K562 (cell line): ENCODE measurements around the gene NONO. TPM values are rescaled to one million over a fixed set of nuclear protein-coding genes. Genes with fewer than 3 reads are reported as not detected.

Experiments
- ATAC-seq: fragments of 200-7000 bp; cut with Tn5 transposase; 3 replicates; pipeline ENCODE4 v1.9.1; 2020; ENCODE audit warnings: moderate library complexity
- BruUV-seq: library from RNA; stranded (reverse); fragments of 400-500 nt; replicated peaks from 2 replicates; lab custom pipeline; 2021; lab: Mats Ljungman, UMichigan
- CTCF ChIA-PET: fragments of 300-600 bp; formaldehyde crosslinking; extraction: SDS; loops from one replicate; lab custom pipeline; 2021; ENCODE audit warnings: low intra/inter-chr PET ratio; lab: Yijun Ruan, JAX
- POLR2A ChIA-PET: fragments of 300-600, 350-650 bp; sonication (Branson Sonifier 250); formaldehyde crosslinking; extraction: SDS; loops from one replicate; lab custom pipeline; 2021; ENCODE audit warnings: antibody characterized with exemption, inconsistent platforms; lab: Yijun Ruan, JAX
- DNase-seq, 4 experiments: peaks; one replicate each; pipeline versions ENCODE4 v3.0.0 to v3.0.0-alpha.2; 2011 to 2018; ENCODE audit warnings: low spot score in 3 of 4, mixed read lengths in 3 of 4; ENCODE audit errors: extremely low read depth in 1 of 4
- FAIRE-seq: peaks from 2 replicates; lab custom pipeline; 2011; peaks lifted over from hg19 to GRCh38; lab: Jason Lieb, UNC
- H2AFZ ChIP-seq: 2 replicates; pipeline ENCODE4 v1.6.0; 2011; ENCODE audit warnings: low read depth, low read length, control low read depth, inconsistent platforms
- H3K27ac ChIP-seq: fragments of 200-600 bp; 3 replicates; pipeline ENCODE4 v1.8.0; 2011; ENCODE audit warnings: low read depth, mild to moderate bottlenecking, control low read depth, inconsistent platforms, low read length, moderate library complexity, mixed read lengths; ENCODE audit errors: extremely low read depth
- H3K27me3 ChIP-seq, 2 experiments: fragments of 300-600 bp in 1 of 2; 2 replicates in 1 of 2; 3 replicates in 1 of 2; pipeline versions ENCODE4 v1.6.0 to v1.8.0; 2011; ENCODE audit warnings: inconsistent platforms in 2 of 2, low read length in 2 of 2, mild to moderate bottlenecking in 1 of 2, mixed read lengths in 1 of 2, moderate library complexity in 1 of 2; ENCODE audit not compliant: control insufficient read depth in 2 of 2, insufficient read depth in 2 of 2
- H3K36me3 ChIP-seq: fragments of 300-600 bp; 3 replicates; pipeline ENCODE4 v1.8.0; 2011; ENCODE audit warnings: mild to moderate bottlenecking, low read length, inconsistent platforms; ENCODE audit not compliant: control insufficient read depth, insufficient read depth
- H3K4me1 ChIP-seq, 2 experiments: fragments of 200-600 bp in 1 of 2; replicated peaks in 1 of 2; 2 replicates in 1 of 2; 3 replicates in 1 of 2; pipeline versions ENCODE4 v1.5.1 to v1.8.0; 2011; ENCODE audit warnings: inconsistent platforms in 2 of 2, low read length in 2 of 2, mild to moderate bottlenecking in 1 of 2, mixed read lengths in 1 of 2, moderate library complexity in 1 of 2; ENCODE audit not compliant: control insufficient read depth in 2 of 2, insufficient read depth in 2 of 2
- H3K4me2 ChIP-seq: 2 replicates; pipeline ENCODE4 v1.6.1; 2011; ENCODE audit warnings: low read length, control low read depth, inconsistent platforms, mixed read lengths; ENCODE audit not compliant: insufficient read depth
- H3K4me3 ChIP-seq: fragments of 200-600 bp; sonication (generic), shearing (Covaris generic); 2 replicates; pipeline ENCODE4 v1.5.1; 2016; ENCODE audit warnings: control low read depth, inconsistent platforms
- H3K79me2 ChIP-seq: fragments of 200-600 bp; 3 replicates; pipeline ENCODE4 v1.8.0; 2011; ENCODE audit warnings: low read length, inconsistent platforms; ENCODE audit not compliant: control insufficient read depth, insufficient read depth
- H3K9ac ChIP-seq, 2 experiments: 2 replicates each; pipeline versions ENCODE4 v1.6.0 to v1.6.1; 2011; ENCODE audit warnings: low read depth in 2 of 2, low read length in 2 of 2, control low read depth in 1 of 2, inconsistent platforms in 1 of 2, mild to moderate bottlenecking in 1 of 2, mixed read lengths in 1 of 2; ENCODE audit not compliant: insufficient read depth in 1 of 2
- H3K9me1 ChIP-seq: one replicate; pipeline ENCODE4 v1.6.0; 2011; ENCODE audit warnings: inconsistent platforms, mild to moderate bottlenecking, low read length, moderate library complexity; ENCODE audit not compliant: control insufficient read depth, insufficient read depth
- H3K9me3 ChIP-seq: replicated peaks from 2 replicates; pipeline ENCODE4 v1.5.1; 2011; ENCODE audit warnings: low read depth, low read length, inconsistent platforms; ENCODE audit not compliant: control insufficient read depth, insufficient read depth
- H4K20me1 ChIP-seq: replicated peaks from 2 replicates; pipeline ENCODE4 v1.6.1; 2011; ENCODE audit warnings: low read length, inconsistent platforms, mixed read lengths; ENCODE audit not compliant: control insufficient read depth, insufficient read depth
- GTF2A2 ChIP-seq: IDR thresholded peaks from 2 replicates; pipeline ENCODE4 v1.6.1; 2016; ENCODE audit warnings: mild to moderate bottlenecking, missing genetic modification characterization, missing compliant biosample characterization
- HDAC2 ChIP-seq: fragments of 450-650 bp; IDR thresholded peaks from 2 replicates; pipeline ENCODE4 v1.6.1; 2016; ENCODE audit warnings: mild to moderate bottlenecking
- KDM1A ChIP-seq, 2 experiments: fragments of 450-650 bp; IDR thresholded peaks; 2 replicates each; pipeline ENCODE4 v1.6.1; 2016; ENCODE audit warnings: mild to moderate bottlenecking in 2 of 2
- MIER1 ChIP-seq: fragments of 450-650 bp; IDR thresholded peaks from 2 replicates; pipeline ENCODE4 v1.6.1; 2016; ENCODE audit warnings: antibody characterized with exemption, mild to moderate bottlenecking, low read depth
- NFIC ChIP-seq: fragments of 450-650 bp; IDR thresholded peaks from 2 replicates; pipeline ENCODE4 v1.6.1; 2017; ENCODE audit warnings: mild to moderate bottlenecking, inconsistent platforms
- POLR2A ChIP-seq: fragments of 450-650 bp; conservative IDR thresholded peaks from 2 replicates; pipeline ENCODE4 v1.6.1; 2016
- RNF2 ChIP-seq: sonication (generic); IDR thresholded peaks from 2 replicates; pipeline ENCODE4 v1.6.1; 2016
- SRSF9 ChIP-seq: fragments of 200-400 bp; formaldehyde crosslinking; IDR thresholded peaks from 2 replicates; pipeline ENCODE4 v1.6.1; 2017; ENCODE audit warnings: low read depth, low read length, borderline replicate concordance
- ZNF197 ChIP-seq: fragments of 200-800 bp; sonication (Bioruptor generic); IDR thresholded peaks from 2 replicates; pipeline ENCODE4 v1.6.1; 2016; ENCODE audit warnings: low read depth, missing genetic modification characterization, missing compliant biosample characterization
- WGBS: fragments of 100-300 bp; shearing (Covaris generic); methylation state at CpG from one replicate; pipeline ENCODE4 v1.1.6; 2016; ENCODE audit warnings: low coverage, mixed read lengths; ENCODE audit not compliant: insufficient coverage; ENCODE audit errors: missing lambda C conversion rate; 5-methylcytosine and 5-hydroxymethylcytosine counted together
- in situ Hi-C: fragments of 300-500 bp; cut with MboI; formaldehyde crosslinking; loops from 4 replicates; pipeline ENCODE4 v1.15.0; 2018; ENCODE audit warnings: inconsistent platforms, mixed read lengths
- intact Hi-C: fragments of 100-400 bp; cut with micrococcal nuclease; formaldehyde crosslinking; loops from 2 replicates; pipeline ENCODE4 v1.14.2; 2022
- polyA plus RNA-seq, 8 experiments: library from polyadenylated mRNA; depleted of rRNA in 4 of 8; stranded (reverse) in 5 of 8; unstranded in 3 of 8; fragments of >200 nt; fragmentation: Nextera tagmentation in 2 of 8; fragmentation: Illumina TruSeq in 1 of 8; extraction: Ambion mirVana in 2 of 8; extraction: Trizol in 1 of 8; gene quantifications; 2 replicates each; pipeline versions ENCODE4 v1.2.1 to v1.2.3, GENCODE V29; 2011 to 2014; ENCODE audit warnings: inconsistent platforms in 1 of 8, missing spikeins in 1 of 8
- total RNA-seq, 7 experiments: library from RNA; depleted of rRNA in 6 of 7; stranded (reverse); fragments of >200 nt in 6 of 7; fragmentation: Illumina TruSeq in 2 of 7; extraction: Trizol in 2 of 7; gene quantifications; 2 replicates each; pipeline versions ENCODE4 v1.2.1 to v1.2.3, GENCODE V29; 2011 to 2021; ENCODE audit warnings: low replicate concordance in 1 of 7
- TF ChIP-seq, protein P1 (sequence below): sonication (generic); formaldehyde crosslinking; IDR thresholded peaks from 2 replicates; pipeline ENCODE4 v1.8.1; 2023; ENCODE audit warnings: mild to moderate bottlenecking, missing genetic modification reagents
- TF ChIP-seq, protein P2 (sequence below): fragments of 450-650 bp; formaldehyde crosslinking; IDR thresholded peaks from 2 replicates; pipeline ENCODE4 v1.4.0; 2020; ENCODE audit warnings: mild to moderate bottlenecking
- TF ChIP-seq, protein P3 (sequence below): fragments of 250-450 bp; sonication (Bioruptor Pico); IDR thresholded peaks from 2 replicates; pipeline ENCODE4 v1.8.0; 2021; ENCODE audit warnings: mild to moderate bottlenecking, moderate library complexity

The NONO gene
- total and polyA plus RNA-seq, 9 of the 15 experiments (the other 6 are each of a cell fraction or from before 2014, with no cell fraction given) = 333 to 651 (median 451) TPM

DNA sequence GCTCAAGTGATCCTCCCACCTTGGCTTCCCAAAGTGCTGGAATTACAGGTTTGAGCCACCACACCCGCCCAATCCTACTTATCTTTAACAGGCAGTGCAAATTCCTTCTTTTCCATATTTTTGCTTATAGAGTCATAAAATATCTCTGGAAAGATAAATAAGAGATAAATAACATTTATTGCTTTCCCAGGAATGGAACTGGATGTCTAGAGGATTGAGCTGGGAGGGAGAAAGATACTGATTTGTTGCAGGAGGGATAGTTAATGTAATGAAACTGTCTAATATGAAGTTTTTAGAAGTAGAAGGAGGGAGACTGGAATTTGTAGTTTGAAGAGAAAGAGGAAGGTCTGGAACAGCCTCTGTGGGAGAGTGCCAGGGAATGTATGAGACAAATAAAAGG is 38.3 kb downstream of the NONO start:
- Histone ChIP-seq H3K9ac (no peak overlapping the region), H3K9me3 (no peaks in the 10 kb centered on the region), H3K4me2 (no peak overlapping the region), H3K9me1 (no peaks in the 10 kb centered on the region), H2AFZ (no peak overlapping the region), H3K4me3 (no peak overlapping the region), H3K36me3 (no peaks in the 10 kb centered on the region), H3K27ac (no peak overlapping the region), H3K79me2 (no peaks in the 10 kb centered on the region), H4K20me1 (no peaks in the 10 kb centered on the region), H3K27me3 (no peaks in the 10 kb centered on the region), H3K4me1 (no peaks in the 10 kb centered on the region)
- in situ Hi-C loops = no loop called here
- intact Hi-C loops = no loop called here
- ChIA-PET CTCF (no interaction called here), POLR2A (no interaction called here)
- 73% methylated on average over 1 of the region's 1 CpG for WGBS
- DNase-seq (no peak), FAIRE-seq (peak; percentile 70), ATAC-seq (no peak)
- TF ChIP-seq HDAC2 (no peak), RNF2 (no peak), MIER1 (no peak), ZNF197 (CRISPR knock-in tag) (no peak), POLR2A (no peak), GTF2A2 (tag) (no peak), SRSF9 (no peak), KDM1A (IDR thresholded peaks at IDR 0.05) (no peak), NFIC (no peak)
- TF ChIP-seq, protein P1, sequence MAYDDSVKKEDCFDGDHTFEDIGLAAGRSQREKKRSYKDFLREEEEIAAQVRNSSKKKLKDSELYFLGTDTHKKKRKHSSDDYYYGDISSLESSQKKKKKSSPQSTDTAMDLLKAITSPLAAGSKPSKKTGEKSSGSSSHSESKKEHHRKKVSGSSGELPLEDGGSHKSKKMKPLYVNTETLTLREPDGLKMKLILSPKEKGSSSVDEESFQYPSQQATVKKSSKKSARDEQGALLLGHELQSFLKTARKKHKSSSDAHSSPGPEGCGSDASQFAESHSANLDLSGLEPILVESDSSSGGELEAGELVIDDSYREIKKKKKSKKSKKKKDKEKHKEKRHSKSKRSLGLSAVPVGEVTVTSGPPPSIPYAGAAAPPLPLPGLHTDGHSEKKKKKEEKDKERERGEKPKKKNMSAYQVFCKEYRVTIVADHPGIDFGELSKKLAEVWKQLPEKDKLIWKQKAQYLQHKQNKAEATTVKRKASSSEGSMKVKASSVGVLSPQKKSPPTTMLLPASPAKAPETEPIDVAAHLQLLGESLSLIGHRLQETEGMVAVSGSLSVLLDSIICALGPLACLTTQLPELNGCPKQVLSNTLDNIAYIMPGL (CRISPR knock-in tag) = no peak
- TF ChIP-seq, protein P2, sequence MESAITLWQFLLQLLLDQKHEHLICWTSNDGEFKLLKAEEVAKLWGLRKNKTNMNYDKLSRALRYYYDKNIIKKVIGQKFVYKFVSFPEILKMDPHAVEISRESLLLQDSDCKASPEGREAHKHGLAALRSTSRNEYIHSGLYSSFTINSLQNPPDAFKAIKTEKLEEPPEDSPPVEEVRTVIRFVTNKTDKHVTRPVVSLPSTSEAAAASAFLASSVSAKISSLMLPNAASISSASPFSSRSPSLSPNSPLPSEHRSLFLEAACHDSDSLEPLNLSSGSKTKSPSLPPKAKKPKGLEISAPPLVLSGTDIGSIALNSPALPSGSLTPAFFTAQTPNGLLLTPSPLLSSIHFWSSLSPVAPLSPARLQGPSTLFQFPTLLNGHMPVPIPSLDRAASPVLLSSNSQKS (CRISPR knock-in tag) = no peak
- TF ChIP-seq, protein P3, sequence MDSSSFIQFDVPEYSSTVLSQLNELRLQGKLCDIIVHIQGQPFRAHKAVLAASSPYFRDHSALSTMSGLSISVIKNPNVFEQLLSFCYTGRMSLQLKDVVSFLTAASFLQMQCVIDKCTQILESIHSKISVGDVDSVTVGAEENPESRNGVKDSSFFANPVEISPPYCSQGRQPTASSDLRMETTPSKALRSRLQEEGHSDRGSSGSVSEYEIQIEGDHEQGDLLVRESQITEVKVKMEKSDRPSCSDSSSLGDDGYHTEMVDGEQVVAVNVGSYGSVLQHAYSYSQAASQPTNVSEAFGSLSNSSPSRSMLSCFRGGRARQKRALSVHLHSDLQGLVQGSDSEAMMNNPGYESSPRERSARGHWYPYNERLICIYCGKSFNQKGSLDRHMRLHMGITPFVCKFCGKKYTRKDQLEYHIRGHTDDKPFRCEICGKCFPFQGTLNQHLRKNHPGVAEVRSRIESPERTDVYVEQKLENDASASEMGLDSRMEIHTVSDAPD = no peak
- BruUV-seq = no TSS peak
